Activated B cell treated with CpG ODN at 0.5 μM for 24 hours (primary cell): ENCODE measurements around the gene CAPN9. TPM values are rescaled to one million over a fixed set of nuclear protein-coding genes. Genes with fewer than 3 reads are reported as not detected.

Experiments used
- ATAC-seq: fragments of 200-7000 bp; cut with Tn5 transposase; one replicate; pipeline ENCODE4 v1.10.0; 2021; ENCODE audit warnings: low read depth, mild to moderate bottlenecking, moderate library complexity
- CTCF ChIA-PET: fragments of 350-600 bp; sonication (Branson Sonifier 250); formaldehyde crosslinking; loops from one replicate; lab custom pipeline; 2021; ENCODE audit warnings: antibody characterized with exemption; lab: Charles Lee
- POLR2A ChIA-PET: fragments of 350-600 bp; sonication (Branson Sonifier 250); formaldehyde crosslinking; loops from one replicate; lab custom pipeline; 2021; ENCODE audit warnings: antibody characterized with exemption; lab: Charles Lee
- DNase-seq: peaks from one replicate; pipeline ENCODE4 v3.0.0; 2022
- H3K27ac Mint-ChIP-seq: one replicate; pipeline ENCODE4 v1.8.0; 2020; ENCODE audit warnings: mixed read lengths
- H3K27me3 Mint-ChIP-seq: one replicate; pipeline ENCODE4 v1.8.0; 2021; ENCODE audit warnings: mixed read lengths
- H3K36me3 Mint-ChIP-seq: one replicate; pipeline ENCODE4 v1.8.0; 2021; ENCODE audit warnings: low read depth, mixed read lengths
- H3K4me1 Mint-ChIP-seq: one replicate; pipeline ENCODE4 v1.8.0; 2021; ENCODE audit warnings: mixed read lengths
- H3K4me3 Mint-ChIP-seq: one replicate; pipeline ENCODE4 v1.8.0; 2020; ENCODE audit warnings: mild to moderate bottlenecking, mixed read lengths
- H3K9me3 Mint-ChIP-seq: one replicate; pipeline ENCODE4 v1.8.0; 2020; ENCODE audit warnings: mixed read lengths
- CTCF ChIP-seq: fragments of 200-600 bp; IDR thresholded peaks from one replicate; pipeline ENCODE4 v1.8.0; 2022; ENCODE audit warnings: antibody characterized with exemption, mild to moderate bottlenecking
- intact Hi-C: fragments of 100-400 bp; cut with micrococcal nuclease; formaldehyde crosslinking; loops from one replicate; pipeline ENCODE4 v1.15.1; 2024
- total RNA-seq: library from RNA; stranded (reverse); gene quantifications from 2 replicates; pipeline ENCODE4 v1.2.3, GENCODE V29; 2022

CAPN9 gene
- total RNA-seq, 1 donor from 2014 or later, result not detected

GRCh38 chr1:230850547-230850946 is 103.4 kb downstream of the CAPN9 start:
- DNase-seq (no peak), ATAC-seq (no peak)
- no peaks in the 10 kb centered on the region for H3K27me3 Mint-ChIP-seq
- intact Hi-C loops, result no loop called here
- H3K9me3 Mint-ChIP-seq, result no peaks in the 10 kb centered on the region
- CTCF ChIA-PET, result no interaction called here
- H3K4me3 Mint-ChIP-seq, result no peak overlapping the region
- TF ChIP-seq CTCF, result no peak
- H3K36me3 Mint-ChIP-seq, result peaks cover 2% of the 10 kb centered on the region
- peaks cover 2% of the 10 kb centered on the region for H3K4me1 Mint-ChIP-seq
- no peak overlapping the region for H3K27ac Mint-ChIP-seq
- POLR2A ChIA-PET, result no interaction called here

DNA sequence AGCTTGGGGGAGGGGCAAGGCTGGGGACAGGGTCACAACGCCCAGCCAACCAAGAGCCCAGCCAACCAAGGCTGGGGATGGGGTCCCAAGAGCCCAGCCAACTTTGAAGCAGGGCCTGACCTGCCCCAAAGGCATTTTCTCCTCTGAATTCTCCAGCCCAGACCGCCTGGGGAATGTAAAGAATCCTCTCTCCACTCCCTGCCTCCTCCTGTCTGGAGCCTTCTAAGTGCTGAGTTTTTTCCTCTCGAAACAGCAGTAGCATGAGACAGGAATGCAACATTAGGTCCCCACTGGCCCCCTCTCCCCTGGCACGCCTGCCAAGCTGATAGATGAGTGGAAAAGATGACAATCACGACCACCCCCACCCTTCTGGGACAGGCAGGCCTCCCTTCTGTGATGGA is 104.1 kb downstream of the CAPN9 start:
- H3K27ac Mint-ChIP-seq, result no peak overlapping the region
- ChIA-PET POLR2A (no interaction called here), CTCF (no interaction called here)
- intact Hi-C loops, result no loop called here
- H3K27me3 Mint-ChIP-seq, result no peaks in the 10 kb centered on the region
- TF ChIP-seq CTCF, result no peak
- H3K4me1 Mint-ChIP-seq, result peaks cover 2% of the 10 kb centered on the region
- DNase-seq (no peak), ATAC-seq (no peak)
- H3K4me3 Mint-ChIP-seq, result no peak overlapping the region
- no peaks in the 10 kb centered on the region for H3K9me3 Mint-ChIP-seq
- H3K36me3 Mint-ChIP-seq, result peaks cover 2% of the 10 kb centered on the region

Other genes with a start within 250 kb of the CAPN9 start
- gene COG2, start 104.9 kb upstream of the CAPN9 start, total RNA-seq, result 38.5 and 39.0 TPM in 2 replicates
- gene AGT, start 33.3 kb upstream of the CAPN9 start, total RNA-seq, result not detected in 2 replicates
- 3.5 and 3.9 TPM in 2 replicates for gene C1orf198, start 121.1 kb downstream of the CAPN9 start, total RNA-seq
- 30.9 and 35.4 TPM in 2 replicates for gene TTC13, start 231.5 kb downstream of the CAPN9 start, total RNA-seq
- gene ARV1, start 231.7 kb downstream of the CAPN9 start, total RNA-seq, result 13.1 and 13.7 TPM in 2 replicates